Osteoblast (primary cell): Measurements from ENCODE around the gene ATP2B2. TPM values are rescaled to one million over a fixed set of nuclear protein-coding genes. Genes with fewer than 3 reads are reported as not detected.
"Not testable (repeated sequence)": the region's sequence is repeated elsewhere in the genome, so short reads cannot be mapped to it uniquely, and the experiment has no call there.

Experiments
- DNase-seq: peaks from one replicate; pipeline ENCODE4 v3.0.0; 2011; ENCODE audit warnings: low spot score, mixed read lengths; ENCODE audit not compliant: insufficient read length; ENCODE audit errors: missing footprints
- H2AFZ ChIP-seq: 2 replicates; pipeline ENCODE4 v1.6.0; 2011; ENCODE audit warnings: mild to moderate bottlenecking, low read length
- H3K27ac ChIP-seq: 2 replicates; pipeline ENCODE4 v1.5.1; 2011; ENCODE audit warnings: mild to moderate bottlenecking, low read depth, low read length, moderate library complexity
- H3K27me3 ChIP-seq: 2 replicates; pipeline ENCODE4 v1.6.0; 2012; ENCODE audit warnings: mild to moderate bottlenecking, control low read depth, inconsistent platforms, low read length, moderate library complexity; ENCODE audit not compliant: insufficient read depth
- H3K36me3 ChIP-seq: 2 replicates; pipeline ENCODE4 v1.5.1; 2011; ENCODE audit warnings: mild to moderate bottlenecking, low read length, control low read depth, moderate library complexity; ENCODE audit not compliant: insufficient read depth
- H3K4me1 ChIP-seq: 2 replicates; pipeline ENCODE4 v1.5.1; 2011; ENCODE audit warnings: mild to moderate bottlenecking, low read length, control low read depth, moderate library complexity; ENCODE audit not compliant: insufficient read depth
- H3K4me2 ChIP-seq: 2 replicates; pipeline ENCODE4 v1.6.0; 2011; ENCODE audit warnings: mild to moderate bottlenecking, low read length; ENCODE audit not compliant: insufficient read depth
- H3K4me3 ChIP-seq: fragments of 200-600 bp; sonication (generic); 3 replicates; pipeline ENCODE4 v1.5.1; 2012; ENCODE audit warnings: mild to moderate bottlenecking, low read length, inconsistent platforms; ENCODE audit not compliant: insufficient read depth
- H3K79me2 ChIP-seq: 2 replicates; pipeline ENCODE4 v1.6.0; 2012; ENCODE audit warnings: mild to moderate bottlenecking, low read length, control low read depth, inconsistent platforms; ENCODE audit not compliant: insufficient read depth
- H3K9me3 ChIP-seq: 2 replicates; pipeline ENCODE4 v1.5.1; 2011; ENCODE audit warnings: low read depth, low read length, control low read depth
- H4K20me1 ChIP-seq: 2 replicates; pipeline ENCODE4 v1.6.0; 2012; ENCODE audit warnings: mild to moderate bottlenecking, low read length, control low read depth; ENCODE audit not compliant: insufficient read depth
- CTCF ChIP-seq: IDR thresholded peaks from 2 replicates; pipeline ENCODE4 v1.5.1; 2011; ENCODE audit warnings: mild to moderate bottlenecking, low read depth, low read length, moderate library complexity; ENCODE audit errors: extremely low read depth
- total RNA-seq: library from RNA; depleted of rRNA; stranded (reverse); fragments of >200 nt; gene quantifications from 2 replicates; pipeline ENCODE4 v1.2.3, GENCODE V29; 2012

The ATP2B2 gene
- total RNA-seq, 1 donor, result not detected

DNA sequence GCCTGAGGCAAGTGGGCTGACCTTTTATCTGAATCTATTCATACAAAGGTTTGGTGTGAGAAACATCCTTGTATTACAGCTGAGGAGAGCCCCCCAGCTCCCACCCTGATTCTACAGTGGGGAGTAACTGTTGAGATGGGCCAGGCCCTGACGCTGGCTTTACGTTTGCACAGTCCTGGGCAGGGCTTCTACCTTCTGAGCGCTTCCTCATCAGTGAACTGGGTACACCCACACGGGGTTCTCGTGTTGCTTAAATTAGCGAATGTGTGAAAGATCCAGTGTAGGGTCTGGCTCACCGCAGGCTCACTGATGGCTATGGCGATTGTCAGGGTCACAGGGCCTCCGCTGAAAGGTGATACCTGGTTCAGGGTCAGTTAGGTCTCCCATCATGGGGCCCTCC lies 205.3 kb downstream of the ATP2B2 start:
- H3K27ac ChIP-seq, result no peak overlapping the region
- H3K4me3 ChIP-seq, result no peak overlapping the region
- H3K4me1 ChIP-seq, result no peaks in the 10 kb centered on the region
- DNase-seq, result no peak
- H3K4me2 ChIP-seq, result no peak overlapping the region
- H4K20me1 ChIP-seq, result peaks cover 15% of the 10 kb centered on the region
- no peaks in the 10 kb centered on the region for H3K79me2 ChIP-seq
- H3K9me3 ChIP-seq, result no peaks in the 10 kb centered on the region
- no peak overlapping the region for H2AFZ ChIP-seq
- H3K36me3 ChIP-seq, result peaks cover 61% of the 10 kb centered on the region
- no peak for TF ChIP-seq CTCF
- no peaks in the 10 kb centered on the region for H3K27me3 ChIP-seq

DNA sequence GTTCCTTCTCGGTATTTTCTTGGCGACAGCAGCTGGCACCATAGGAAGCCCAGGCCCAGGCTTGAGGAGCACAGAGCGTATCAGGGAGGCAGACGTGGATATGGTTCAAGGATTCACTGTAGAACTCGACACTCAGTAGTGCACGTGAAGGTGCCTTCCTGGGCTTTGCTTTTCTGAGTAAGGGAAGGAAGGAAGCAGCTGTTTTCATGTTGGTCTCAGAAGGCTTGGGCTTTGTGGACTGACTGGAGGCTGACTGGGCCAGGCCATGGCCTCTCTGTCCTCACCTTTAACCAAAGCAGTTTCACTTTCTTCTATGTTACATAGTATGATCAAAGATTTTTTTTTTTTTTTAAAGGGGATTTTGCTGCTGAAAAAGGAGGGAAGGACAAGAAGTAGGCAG lies 205.7 kb downstream of the ATP2B2 start:
- DNase-seq, result no peak
- Histone ChIP-seq H3K4me2 (no peak overlapping the region), H3K27ac (no peak overlapping the region), H3K9me3 (no peaks in the 10 kb centered on the region), H3K79me2 (no peaks in the 10 kb centered on the region), H4K20me1 (peaks cover 15% of the 10 kb centered on the region), H3K4me3 (no peak overlapping the region), H3K36me3 (peaks cover 57% of the 10 kb centered on the region), H3K27me3 (no peaks in the 10 kb centered on the region), H2AFZ (no peak overlapping the region), H3K4me1 (no peaks in the 10 kb centered on the region)
- no peak for TF ChIP-seq CTCF

- Histone ChIP-seq H2AFZ (no peak overlapping the region), H3K4me2 (no peak overlapping the region), H3K27me3 (no peaks in the 10 kb centered on the region), H3K9me3 (no peaks in the 10 kb centered on the region), H3K4me1 (no peaks in the 10 kb centered on the region), H3K4me3 (no peak overlapping the region), H3K36me3 (peaks cover 52% of the 10 kb centered on the region), H3K27ac (no peak overlapping the region), H3K79me2 (no peaks in the 10 kb centered on the region), H4K20me1 (peaks cover 15% of the 10 kb centered on the region)
- DNase-seq, result no peak
- peak; percentile 15 for TF ChIP-seq CTCF
Observed at GRCh38 chr3:10299175-10299574, 206.2 kb downstream of the ATP2B2 start.

DNA sequence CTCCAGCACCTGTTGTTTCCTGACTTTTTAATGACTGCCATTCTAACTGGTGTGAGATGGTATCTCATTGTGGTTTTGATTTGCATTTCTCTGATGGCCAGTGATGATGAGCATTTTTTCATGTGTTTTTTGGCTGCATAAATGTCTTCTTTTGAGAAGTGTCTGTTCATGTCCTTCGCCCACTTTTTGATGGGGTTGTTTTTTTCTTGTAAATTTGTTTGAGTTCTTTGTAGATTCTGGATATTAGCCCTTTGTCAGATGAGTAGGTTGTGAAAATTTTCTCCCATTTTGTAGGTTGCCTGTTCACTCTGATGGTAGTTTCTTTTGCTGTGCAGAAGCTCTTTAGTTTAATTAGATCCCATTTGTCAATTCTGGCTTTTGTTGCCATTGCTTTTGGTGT lies 207.3 kb downstream of the ATP2B2 start:
- not testable (repeated sequence) for H3K4me2 ChIP-seq, H3K4me1 ChIP-seq, DNase-seq, H3K4me3 ChIP-seq, H3K27ac ChIP-seq, H3K9me3 ChIP-seq, H3K27me3 ChIP-seq, H2AFZ ChIP-seq, H3K79me2 ChIP-seq
- H3K36me3 ChIP-seq, result peaks cover 44% of the 10 kb centered on the region
- H4K20me1 ChIP-seq, result peaks cover 11% of the 10 kb centered on the region
